Fibroblast of mammary gland (primary cell): ENCODE data around the gene CELF5.
A peak's percentile ranks its signal among the peaks of the same experiment; 100 is the strongest.
"Not testable (repeated sequence)": the region's sequence is repeated elsewhere in the genome, so short reads cannot be mapped to it uniquely, and the experiment has no call there.

ENCODE experiments used
- DNase-seq: peaks from one replicate; pipeline ENCODE4 v3.0.0-alpha.2; 2010; ENCODE audit warnings: low read depth
- H3K4me3 ChIP-seq: 2 replicates; pipeline ENCODE4 v1.5.1; 2011; ENCODE audit warnings: low read depth, mild to moderate bottlenecking, low read length, moderate library complexity; ENCODE audit not compliant: control insufficient read depth
- CTCF ChIP-seq: conservative IDR thresholded peaks from 2 replicates; pipeline ENCODE4 v1.5.1; 2011; ENCODE audit warnings: low read depth, low read length, inconsistent platforms; ENCODE audit not compliant: control insufficient read depth, insufficient read depth

Gene CELF5

DNA sequence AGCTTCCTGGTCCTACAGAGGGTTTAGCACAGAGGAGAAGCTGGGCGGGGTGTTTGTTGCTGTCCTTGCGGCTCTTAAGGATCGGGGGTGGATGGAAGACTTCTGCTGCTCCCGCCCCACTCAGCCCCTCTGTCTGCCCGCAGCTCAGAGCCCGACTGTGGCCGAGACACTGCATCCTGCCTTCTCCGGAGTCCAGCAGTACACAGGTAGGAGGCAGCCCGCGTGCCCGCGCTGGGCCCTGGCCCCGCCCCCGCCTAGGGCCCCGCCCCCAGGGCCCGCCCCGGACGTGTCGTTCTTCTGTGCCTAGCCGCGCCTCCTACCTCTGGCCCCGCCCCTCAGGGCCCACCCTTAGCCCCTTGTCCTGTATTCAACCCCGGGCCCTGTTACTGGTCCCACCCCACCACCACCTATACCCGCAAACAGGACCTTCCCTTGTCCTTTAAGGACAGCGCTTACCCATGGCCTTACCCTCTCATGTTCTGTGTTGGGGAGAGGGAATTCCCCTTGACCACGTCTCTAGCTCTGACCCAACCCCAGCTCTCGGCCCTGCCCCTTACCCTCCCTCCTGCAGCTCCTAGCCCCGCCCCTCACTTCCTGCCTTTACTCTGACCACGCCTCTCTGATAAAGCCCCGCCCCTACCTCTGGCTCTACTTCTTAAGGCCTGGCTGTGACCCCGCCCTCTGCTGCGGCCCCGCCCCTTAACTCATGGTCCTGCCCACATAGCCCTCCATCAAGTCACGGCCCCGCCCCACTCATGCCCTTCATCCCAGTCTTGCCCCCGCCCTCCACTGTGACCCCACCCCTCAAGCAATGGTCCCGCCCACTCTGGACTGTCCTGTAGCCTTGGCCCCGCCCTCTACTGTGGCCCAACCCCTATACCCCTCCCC lies 60.5 kb downstream of the CELF5 start:
- peak; percentile 21 for DNase-seq
- H3K4me3 ChIP-seq, result no peak overlapping the region
- TF ChIP-seq CTCF, result no peak

- H3K4me3 ChIP-seq, result no peak overlapping the region
- TF ChIP-seq CTCF, result no peak
- peak; percentile 23 for DNase-seq
Measured at GRCh38 chr19:3285647-3286176, 61.3 kb downstream of the CELF5 start.

DNA sequence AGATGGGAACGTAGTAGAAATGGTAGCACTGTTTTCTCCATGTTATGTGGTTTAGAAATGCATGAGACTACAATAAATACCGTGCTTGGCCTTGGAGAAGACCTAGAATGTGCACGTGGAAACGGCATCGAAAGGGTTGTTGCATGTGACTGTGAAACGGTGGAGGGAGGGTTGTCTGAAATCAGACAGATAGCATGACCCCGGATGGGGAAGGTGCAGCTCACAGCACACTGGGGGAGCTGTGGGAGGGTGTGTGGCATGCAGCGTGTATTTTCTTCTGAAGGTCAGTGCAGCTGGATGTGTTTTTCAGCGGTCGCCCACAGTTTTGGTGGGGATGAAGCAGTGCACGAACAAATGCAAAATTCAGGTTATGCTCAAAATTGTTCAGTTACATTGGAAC lies 63.4 kb downstream of the CELF5 start:
- H3K4me3 ChIP-seq, result no peak overlapping the region
- DNase-seq, result no peak
- TF ChIP-seq CTCF, result no peak

GRCh38 chr19:3288437-3288836 lies 64.0 kb downstream of the CELF5 start:
- H3K4me3 ChIP-seq, DNase-seq: not testable (repeated sequence)

GRCh38 chr19:3289971-3290569 lies 65.6 kb downstream of the CELF5 start:
- DNase-seq, result no peak
- H3K4me3 ChIP-seq, result no peak overlapping the region
- TF ChIP-seq CTCF, result no peak

DNA sequence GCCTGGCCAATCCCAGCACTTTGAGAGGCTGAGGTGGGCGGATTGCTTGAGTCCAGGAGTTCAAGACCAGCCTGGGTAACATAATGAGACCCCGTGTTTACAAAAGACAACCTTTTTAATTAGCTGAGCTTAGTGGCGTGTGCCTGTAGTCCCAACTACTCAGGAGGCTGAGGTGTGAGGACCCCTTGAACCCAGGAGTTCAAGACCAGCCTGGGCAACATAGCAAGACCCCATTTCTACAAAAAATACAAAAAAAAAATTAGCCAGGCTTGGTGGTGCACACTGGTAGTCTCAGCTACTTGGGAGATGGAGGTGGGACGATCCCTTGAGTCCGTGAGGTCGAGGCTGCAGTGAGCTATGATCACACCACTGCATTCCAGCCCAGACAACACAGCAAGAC lies 66.4 kb downstream of the CELF5 start:
- not testable (repeated sequence) for DNase-seq, H3K4me3 ChIP-seq

DNA sequence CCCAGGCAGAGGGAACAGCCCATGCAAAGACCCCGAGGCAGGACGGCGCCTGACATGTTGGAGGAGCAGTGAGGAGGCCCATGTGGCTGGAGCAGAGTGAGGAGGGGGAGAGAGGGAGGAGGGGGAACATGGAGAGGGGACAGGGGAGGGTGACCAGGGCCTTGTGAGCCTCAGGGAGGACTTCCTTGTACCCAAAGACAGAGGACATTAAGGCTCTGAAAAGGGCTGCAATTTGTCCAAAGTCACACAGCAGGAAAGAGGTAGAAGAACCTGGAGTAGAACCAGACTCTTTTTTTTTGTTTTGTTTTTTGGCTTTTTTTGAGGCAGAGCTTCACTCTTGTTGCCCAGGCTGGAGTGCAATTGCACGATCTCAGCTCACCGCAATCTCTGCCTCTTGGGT lies 67.2 kb downstream of the CELF5 start:
- no peak for TF ChIP-seq CTCF

More for the DNA sequence above, 67.2 kb downstream of the CELF5 start:
- no peak overlapping the region for H3K4me3 ChIP-seq
- no peak for DNase-seq
